GM12864 (cell line): ENCODE results near the gene MRPL36.

Source experiments
- DNase-seq: peaks from one replicate; pipeline ENCODE4 v3.0.0-alpha.2; 2011; ENCODE audit warnings: low read depth
- H3K4me3 ChIP-seq: 2 replicates; pipeline ENCODE4 v1.5.1; 2011; ENCODE audit warnings: mild to moderate bottlenecking, low read depth, low read length, control low read depth
- CTCF ChIP-seq: IDR thresholded peaks from 2 replicates; pipeline ENCODE4 v1.5.1; 2011; ENCODE audit warnings: low read depth, mild to moderate bottlenecking, moderate library complexity, low read length, control low read depth, inconsistent platforms; ENCODE audit errors: missing control alignments

MRPL36 gene

GRCh38 chr5:1842004-1842819, 42.6 kb upstream of the MRPL36 start:
- H3K4me3 ChIP-seq, result no peak overlapping the region
- TF ChIP-seq CTCF, result no peak
- no peak for DNase-seq

GRCh38 chr5:1840741-1841521, 41.3 kb upstream of the MRPL36 start:
- H3K4me3 ChIP-seq, result no peak overlapping the region
- TF ChIP-seq CTCF, result no peak
- DNase-seq, result no peak

GRCh38 chr5:1840071-1840547, 40.5 kb upstream of the MRPL36 start:
- H3K4me3 ChIP-seq, result no peak overlapping the region
- no peak for DNase-seq
- no peak for TF ChIP-seq CTCF

- TF ChIP-seq CTCF, result no peak
- H3K4me3 ChIP-seq, result no peak overlapping the region
These were observed 38.4 kb upstream of the MRPL36 start for GRCh38 chr5:1838013-1838412.

GRCh38 chr5:1836891-1837880, 37.5 kb upstream of the MRPL36 start:
- DNase-seq, result no peak

More at GRCh38 chr5:1838013-1838412, 38.4 kb upstream of the MRPL36 start:
- DNase-seq, result no peak

More at GRCh38 chr5:1836891-1837880, 37.5 kb upstream of the MRPL36 start:
- no peak for TF ChIP-seq CTCF
- H3K4me3 ChIP-seq, result no peak overlapping the region
